HL-60 (cell line): Measurements from ENCODE around the gene LRRTM4.

Experiments used
- CTCF ChIP-seq: IDR thresholded peaks from one replicate; pipeline ENCODE4 v1.5.1; 2011; ENCODE audit warnings: low read length, control low read depth, inconsistent platforms; ENCODE audit not compliant: insufficient read depth
- TF ChIP-seq, protein P1 (sequence below): IDR thresholded peaks from 2 replicates; pipeline ENCODE4 v1.6.1; 2012; ENCODE audit warnings: low read depth; ENCODE audit not compliant: insufficient replicate concordance

- no peak for TF ChIP-seq CTCF
- TF ChIP-seq, protein P1, sequence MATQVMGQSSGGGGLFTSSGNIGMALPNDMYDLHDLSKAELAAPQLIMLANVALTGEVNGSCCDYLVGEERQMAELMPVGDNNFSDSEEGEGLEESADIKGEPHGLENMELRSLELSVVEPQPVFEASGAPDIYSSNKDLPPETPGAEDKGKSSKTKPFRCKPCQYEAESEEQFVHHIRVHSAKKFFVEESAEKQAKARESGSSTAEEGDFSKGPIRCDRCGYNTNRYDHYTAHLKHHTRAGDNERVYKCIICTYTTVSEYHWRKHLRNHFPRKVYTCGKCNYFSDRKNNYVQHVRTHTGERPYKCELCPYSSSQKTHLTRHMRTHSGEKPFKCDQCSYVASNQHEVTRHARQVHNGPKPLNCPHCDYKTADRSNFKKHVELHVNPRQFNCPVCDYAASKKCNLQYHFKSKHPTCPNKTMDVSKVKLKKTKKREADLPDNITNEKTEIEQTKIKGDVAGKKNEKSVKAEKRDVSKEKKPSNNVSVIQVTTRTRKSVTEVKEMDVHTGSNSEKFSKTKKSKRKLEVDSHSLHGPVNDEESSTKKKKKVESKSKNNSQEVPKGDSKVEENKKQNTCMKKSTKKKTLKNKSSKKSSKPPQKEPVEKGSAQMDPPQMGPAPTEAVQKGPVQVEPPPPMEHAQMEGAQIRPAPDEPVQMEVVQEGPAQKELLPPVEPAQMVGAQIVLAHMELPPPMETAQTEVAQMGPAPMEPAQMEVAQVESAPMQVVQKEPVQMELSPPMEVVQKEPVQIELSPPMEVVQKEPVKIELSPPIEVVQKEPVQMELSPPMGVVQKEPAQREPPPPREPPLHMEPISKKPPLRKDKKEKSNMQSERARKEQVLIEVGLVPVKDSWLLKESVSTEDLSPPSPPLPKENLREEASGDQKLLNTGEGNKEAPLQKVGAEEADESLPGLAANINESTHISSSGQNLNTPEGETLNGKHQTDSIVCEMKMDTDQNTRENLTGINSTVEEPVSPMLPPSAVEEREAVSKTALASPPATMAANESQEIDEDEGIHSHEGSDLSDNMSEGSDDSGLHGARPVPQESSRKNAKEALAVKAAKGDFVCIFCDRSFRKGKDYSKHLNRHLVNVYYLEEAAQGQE: no peak
These were observed 496.5 kb downstream of the LRRTM4 start for GRCh38 chr2:77025714-77026113.
